ENCODE measurements around the gene IGSF21. TPM values are rescaled to one million over a fixed set of nuclear protein-coding genes. Genes with fewer than 3 reads are reported as not detected.
"Not testable (repeated sequence)": the region's sequence is repeated elsewhere in the genome, so short reads cannot be mapped to it uniquely, and the experiment has no call there.

IGSF21 gene
- total and polyA plus RNA-seq, 3 experiments from 2014 or later, result not detected

GRCh38 chr1:18416126-18416525, 308.5 kb downstream of the IGSF21 start:
- H3K4me1 ChIP-seq (ENCODE audit: insufficient read depth, low read length); H3K4me3 ChIP-seq (ENCODE audit: low read length); POLR2A ChIA-PET; H3K27ac Mint-ChIP-seq; H3K27ac ChIP-seq (ENCODE audit: low read depth, low read length); CTCF ChIA-PET; H3K4me3 Mint-ChIP-seq; H3K4me1 Mint-ChIP-seq; H3K9me3 ChIP-seq (ENCODE audit: low read length); DNase-seq; H3K27me3 ChIP-seq (ENCODE audit: insufficient read depth, low read length, poor library complexity, severe bottlenecking); H3K36me3 Mint-ChIP-seq; H3K36me3 ChIP-seq (ENCODE audit: insufficient read depth, low read length): not testable (repeated sequence)
- Mint-ChIP-seq H3K27me3 (peaks cover 9 to 11% of the 10 kb centered on the region in 2 donors), H3K9me3 (peaks cover 0 to 12% (median 7%) of the 10 kb centered on the region in 5 donors)

GRCh38 chr1:18417316-18418269, 310.0 kb downstream of the IGSF21 start:
- Mint-ChIP-seq H3K36me3 (peaks cover 0 to 1% (median 0%) of the 10 kb centered on the region in 3 donors), H3K27ac (no peak overlapping the region), H3K27me3 (peaks cover 11 to 22% of the 10 kb centered on the region in 2 donors), H3K4me1 (no peaks in the 10 kb centered on the region), H3K4me3 (no peak overlapping the region), H3K9me3 (peaks cover 0 to 6% (median 3%) of the 10 kb centered on the region in 5 donors)
- H3K9me3 ChIP-seq (ENCODE audit: low read length), result no peaks in the 10 kb centered on the region
- H3K4me1 ChIP-seq (ENCODE audit: insufficient read depth, low read length), result no peaks in the 10 kb centered on the region
- DNase-seq, result no peak
- H3K4me3 ChIP-seq (ENCODE audit: low read length), result no peak overlapping the region
- ChIA-PET CTCF (no interaction called here), POLR2A (no interaction called here)
- no peak overlapping the region for H3K27ac ChIP-seq (ENCODE audit: low read depth, low read length)
- no peaks in the 10 kb centered on the region for H3K27me3 ChIP-seq (ENCODE audit: insufficient read depth, low read length, poor library complexity, severe bottlenecking)
- H3K36me3 ChIP-seq (ENCODE audit: insufficient read depth, low read length), result no peaks in the 10 kb centered on the region

DNA sequence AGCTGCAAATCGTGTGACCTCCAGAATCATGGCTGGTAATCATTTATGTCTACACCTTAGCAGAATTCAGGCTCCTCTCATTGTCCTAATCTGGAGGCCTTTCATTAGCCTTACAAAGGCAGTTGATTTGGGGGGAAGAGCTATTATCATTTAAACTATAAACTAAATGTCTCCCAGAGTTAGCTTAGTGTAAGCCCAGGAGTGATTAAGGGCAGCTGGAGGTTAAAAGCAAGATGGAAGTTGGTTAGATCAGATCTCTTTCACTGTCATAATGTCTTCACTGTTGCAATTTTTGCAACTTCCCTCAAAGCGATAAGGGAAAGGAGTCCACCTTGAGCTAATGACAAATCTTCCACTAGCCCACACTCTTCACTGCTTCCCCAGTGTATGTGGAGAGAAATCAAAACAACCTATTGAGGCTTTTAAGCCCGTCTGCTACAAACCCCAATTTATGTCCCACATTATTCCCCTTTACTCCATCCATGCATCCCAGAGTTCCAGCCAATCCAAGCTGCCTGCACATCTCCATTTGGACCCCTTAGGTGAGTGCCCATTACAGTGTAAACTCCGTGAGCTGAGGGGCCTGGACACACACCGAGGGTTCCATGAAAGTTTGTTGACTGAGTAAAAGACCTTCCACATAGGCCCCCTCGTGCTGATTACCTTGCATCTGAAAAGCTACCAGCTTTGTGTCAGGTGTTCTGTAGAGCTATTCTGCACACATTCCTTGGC, 311.7 kb downstream of the IGSF21 start:
- Histone ChIP-seq H3K27me3 (ENCODE audit: insufficient read depth, low read length, poor library complexity, severe bottlenecking) (no peaks in the 10 kb centered on the region), H3K9me3 (ENCODE audit: low read length) (no peaks in the 10 kb centered on the region), H3K36me3 (ENCODE audit: insufficient read depth, low read length) (no peaks in the 10 kb centered on the region), H3K27ac (ENCODE audit: low read depth, low read length) (no peak overlapping the region), H3K4me3 (ENCODE audit: low read length) (no peak overlapping the region), H3K4me1 (ENCODE audit: insufficient read depth, low read length) (no peaks in the 10 kb centered on the region)
- Mint-ChIP-seq H3K9me3 (peaks cover 0 to 4% (median 2%) of the 10 kb centered on the region in 5 donors), H3K27ac (no peak overlapping the region), H3K27me3 (peaks cover 13 to 24% of the 10 kb centered on the region in 2 donors), H3K4me3 (no peak overlapping the region), H3K4me1 (no peaks in the 10 kb centered on the region), H3K36me3 (peaks cover 0 to 1% (median 0%) of the 10 kb centered on the region in 3 donors)
- no peak for DNase-seq
- ChIA-PET CTCF (no interaction called here), POLR2A (no interaction called here)

DNA sequence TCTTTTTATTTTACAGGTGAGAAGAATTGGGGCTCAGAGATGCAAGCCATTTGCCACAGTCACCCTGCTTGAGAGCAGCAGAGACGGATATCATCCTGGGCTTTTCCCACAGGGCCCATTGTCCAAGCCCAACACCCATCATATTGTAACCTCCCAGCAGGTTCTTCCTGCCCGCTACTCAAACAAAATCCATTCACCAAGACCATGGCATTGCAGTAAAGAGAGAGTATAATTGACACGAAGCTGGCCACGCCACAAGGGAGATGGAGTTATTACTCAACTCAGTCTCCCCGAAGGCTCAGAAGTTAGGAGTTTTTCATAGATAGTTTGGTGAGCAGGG, 312.2 kb downstream of the IGSF21 start:
- no peak overlapping the region for H3K4me3 ChIP-seq (ENCODE audit: low read length)
- H3K27me3 ChIP-seq (ENCODE audit: insufficient read depth, low read length, poor library complexity, severe bottlenecking), result no peaks in the 10 kb centered on the region
- H3K36me3 Mint-ChIP-seq, result peaks cover 0 to 1% (median 0%) of the 10 kb centered on the region in 3 donors
- H3K27ac ChIP-seq (ENCODE audit: low read depth, low read length), result no peak overlapping the region
- H3K4me3 Mint-ChIP-seq, result no peak overlapping the region
- H3K27ac Mint-ChIP-seq, result no peak overlapping the region
- H3K4me1 ChIP-seq (ENCODE audit: insufficient read depth, low read length), result no peaks in the 10 kb centered on the region
- no peaks in the 10 kb centered on the region for H3K9me3 ChIP-seq (ENCODE audit: low read length)
- H3K4me1 Mint-ChIP-seq, result no peaks in the 10 kb centered on the region
- H3K36me3 ChIP-seq (ENCODE audit: insufficient read depth, low read length), result no peaks in the 10 kb centered on the region
- H3K9me3 Mint-ChIP-seq, result peaks cover 0 to 2% (median 2%) of the 10 kb centered on the region in 5 donors
- H3K27me3 Mint-ChIP-seq, result peaks cover 8 to 20% of the 10 kb centered on the region in 2 donors
- ChIA-PET POLR2A (no interaction called here), CTCF (no interaction called here)
- no peak for DNase-seq

DNA sequence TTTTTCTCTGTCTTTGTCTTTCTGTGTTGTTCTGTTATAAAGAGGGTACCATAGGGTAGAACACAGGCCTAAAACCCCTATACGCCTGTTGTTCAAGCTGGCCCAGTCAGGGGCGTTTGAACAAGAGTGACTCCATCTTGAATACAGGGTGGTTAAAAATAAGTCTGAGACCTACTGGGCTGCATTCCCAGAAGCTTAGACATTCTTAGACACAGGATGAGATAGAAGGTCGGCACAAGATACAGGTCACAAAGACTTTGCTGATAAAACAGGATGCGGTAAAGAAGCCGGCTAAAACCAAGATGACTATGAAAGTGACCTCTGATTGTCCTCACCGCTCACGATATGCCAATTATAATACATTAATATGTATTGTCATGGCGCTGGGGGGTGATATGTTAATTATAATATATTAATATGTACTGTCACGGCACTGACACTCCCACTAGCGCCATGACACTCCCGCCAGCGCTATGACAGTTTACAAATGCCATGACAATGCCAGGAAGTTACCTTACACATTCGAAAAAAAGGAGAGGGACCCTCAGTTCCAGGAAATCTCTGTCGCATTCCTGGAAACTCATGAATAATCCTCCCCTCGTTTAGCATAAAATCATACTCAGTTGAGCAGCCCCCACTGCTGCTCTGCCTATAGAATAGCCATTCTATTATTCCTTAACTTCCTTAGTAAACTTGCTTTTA, 314.6 kb downstream of the IGSF21 start:
- Mint-ChIP-seq H3K4me1 (no peaks in the 10 kb centered on the region), H3K36me3 (peaks cover 0 to 1% (median 0%) of the 10 kb centered on the region in 3 donors), H3K27me3 (peaks cover 8 to 17% of the 10 kb centered on the region in 2 donors), H3K4me3 (no peak overlapping the region), H3K9me3 (peaks cover 5 to 14% (median 12%) of the 10 kb centered on the region in 5 donors), H3K27ac (no peak overlapping the region)
- no peaks in the 10 kb centered on the region for H3K9me3 ChIP-seq (ENCODE audit: low read length)
- no peak for DNase-seq
- no peak overlapping the region for H3K27ac ChIP-seq (ENCODE audit: low read depth, low read length)
- no peaks in the 10 kb centered on the region for H3K36me3 ChIP-seq (ENCODE audit: insufficient read depth, low read length)
- H3K4me3 ChIP-seq (ENCODE audit: low read length), result no peak overlapping the region
- POLR2A ChIA-PET, result no interaction called here
- CTCF ChIA-PET, result no interaction called here
- no peaks in the 10 kb centered on the region for H3K27me3 ChIP-seq (ENCODE audit: insufficient read depth, low read length, poor library complexity, severe bottlenecking)
- H3K4me1 ChIP-seq (ENCODE audit: insufficient read depth, low read length), result no peaks in the 10 kb centered on the region

- peaks cover 10 to 17% of the 10 kb centered on the region in 2 donors for H3K27me3 Mint-ChIP-seq
- POLR2A ChIA-PET, result no interaction called here
These were observed 315.4 kb downstream of the IGSF21 start for GRCh38 chr1:18422954-18423353.

GRCh38 chr1:18426580-18426979, 319.0 kb downstream of the IGSF21 start:
- Histone ChIP-seq H3K4me3 (ENCODE audit: low read length) (no peak overlapping the region), H3K36me3 (ENCODE audit: insufficient read depth, low read length) (no peaks in the 10 kb centered on the region), H3K4me1 (ENCODE audit: insufficient read depth, low read length) (no peaks in the 10 kb centered on the region), H3K9me3 (ENCODE audit: low read length) (no peaks in the 10 kb centered on the region), H3K27ac (ENCODE audit: low read depth, low read length) (no peak overlapping the region), H3K27me3 (ENCODE audit: insufficient read depth, low read length, poor library complexity, severe bottlenecking) (no peaks in the 10 kb centered on the region)
- Mint-ChIP-seq H3K27me3 (peaks cover 10 to 28% of the 10 kb centered on the region in 2 donors), H3K4me1 (no peaks in the 10 kb centered on the region), H3K4me3 (no peak overlapping the region), H3K36me3 (no peaks in the 10 kb centered on the region), H3K9me3 (peaks cover 12 to 22% (median 15%) of the 10 kb centered on the region in 5 donors), H3K27ac (no peak overlapping the region)
- POLR2A ChIA-PET, result no interaction called here
- DNase-seq, result no peak
- CTCF ChIA-PET, result no interaction called here

More at GRCh38 chr1:18422954-18423353, 315.4 kb downstream of the IGSF21 start:
- Histone ChIP-seq H3K27me3 (ENCODE audit: insufficient read depth, low read length, poor library complexity, severe bottlenecking) (no peaks in the 10 kb centered on the region), H3K36me3 (ENCODE audit: insufficient read depth, low read length) (no peaks in the 10 kb centered on the region), H3K27ac (ENCODE audit: low read depth, low read length) (no peak overlapping the region), H3K4me1 (ENCODE audit: insufficient read depth, low read length) (no peaks in the 10 kb centered on the region), H3K4me3 (ENCODE audit: low read length) (no peak overlapping the region), H3K9me3 (ENCODE audit: low read length) (no peaks in the 10 kb centered on the region)
- Mint-ChIP-seq H3K4me1 (no peaks in the 10 kb centered on the region), H3K4me3 (no peak overlapping the region), H3K9me3 (peaks cover 9 to 17% (median 15%) of the 10 kb centered on the region in 5 donors), H3K27ac (no peak overlapping the region), H3K36me3 (no peaks in the 10 kb centered on the region)
- no peak for DNase-seq
- CTCF ChIA-PET, result no interaction called here

Measured in CD8-positive, alpha-beta memory T cell (primary cell).